Stimulated activated CD8-positive, alpha-beta memory T cell treated with anti-CD3 and anti-CD28 coated beads, Interleukin-7, amount 100 ng/mL, for 24 hours (primary cell): ENCODE measurements around the gene KRTAP5-4.
"Not testable (repeated sequence)": the region's sequence is repeated elsewhere in the genome, so short reads cannot be mapped to it uniquely, and the experiment has no call there.

ENCODE experiments used
- DNase-seq: peaks from one replicate; pipeline ENCODE4 v3.0.0-alpha.2; 2020; ENCODE audit warnings: low read depth

KRTAP5-4 gene, protein sequence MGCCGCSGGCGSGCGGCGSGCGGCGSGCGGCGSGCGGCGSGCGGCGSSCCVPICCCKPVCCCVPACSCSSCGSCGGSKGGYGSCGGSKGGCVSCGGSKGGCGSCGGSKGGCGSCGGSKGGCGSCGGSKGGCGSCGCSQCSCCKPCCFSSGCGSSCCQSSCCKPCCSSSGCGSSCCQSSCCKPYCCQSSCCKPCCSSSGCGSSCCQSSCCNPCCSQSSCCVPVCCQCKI

DNA sequence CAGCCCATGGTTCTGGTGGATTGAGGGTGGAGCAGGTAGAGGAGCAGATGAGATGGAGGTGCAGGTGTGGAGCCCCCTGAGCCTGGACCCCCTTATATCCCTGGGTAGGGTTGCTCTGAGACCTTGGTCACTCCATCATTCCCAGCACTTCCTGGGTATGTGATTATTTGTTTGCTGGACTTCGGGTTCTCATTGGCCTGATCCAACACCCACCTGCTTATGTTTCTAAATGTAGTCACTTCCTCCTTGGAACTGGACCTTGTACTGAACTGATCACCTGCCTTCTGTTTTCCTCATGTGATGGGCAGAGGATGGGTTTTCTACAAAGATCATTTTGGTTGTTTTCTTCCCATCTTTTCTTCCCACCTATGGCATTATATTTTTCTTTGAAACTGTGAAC is at the start of gene KRTAP5-4:
KRTAP5-4 (minus strand) TSS at position 53 of the 400 bp plus-strand sequence; CDS start at position 8, 45 bp downstream.
- DNase-seq = no peak

DNA sequence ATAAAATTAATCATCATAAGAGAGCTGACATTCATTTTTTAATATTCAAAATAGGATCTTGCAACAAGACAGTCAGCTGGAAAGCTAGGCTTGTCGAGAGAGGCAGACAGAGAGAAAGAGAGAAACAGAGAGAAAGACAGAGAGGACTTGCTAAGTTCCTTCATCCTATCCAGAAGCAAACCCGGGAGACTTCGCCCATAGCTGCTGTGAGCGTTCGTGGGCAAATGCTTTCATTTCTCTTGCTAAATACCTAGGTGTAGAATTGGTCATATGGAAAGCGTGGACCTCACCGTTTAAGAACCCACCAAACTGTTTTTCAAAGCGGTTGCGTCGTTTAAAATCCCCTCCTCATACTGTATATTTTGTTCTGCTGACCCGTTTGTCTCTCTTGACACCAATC is 49.7 kb upstream of the KRTAP5-4 start:
- no peak for DNase-seq

DNA sequence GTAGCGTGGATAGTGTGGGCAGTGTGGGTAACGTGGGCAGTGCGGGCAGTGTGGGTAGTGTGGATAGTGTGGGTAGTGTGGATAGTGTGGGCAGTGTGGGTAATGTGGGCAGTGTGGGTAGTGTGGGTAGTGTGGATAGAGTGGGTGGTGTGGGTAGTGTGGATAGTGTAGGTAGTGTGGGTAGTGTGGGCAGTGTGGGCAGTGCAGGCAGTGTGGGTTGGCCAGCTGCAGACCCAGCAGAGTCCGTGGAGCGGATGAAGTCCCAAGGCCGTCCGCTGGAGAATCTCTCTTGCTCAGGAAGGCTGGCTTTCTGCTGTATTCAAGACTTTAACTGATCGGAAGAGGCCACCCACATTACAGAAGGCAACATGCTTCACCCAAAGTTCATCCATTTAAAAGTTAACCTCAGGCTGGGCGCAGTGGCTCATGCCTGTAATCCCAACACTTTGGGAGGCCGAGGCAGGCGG is 49.0 kb upstream of the KRTAP5-4 start:
- DNase-seq = no peak

DNA sequence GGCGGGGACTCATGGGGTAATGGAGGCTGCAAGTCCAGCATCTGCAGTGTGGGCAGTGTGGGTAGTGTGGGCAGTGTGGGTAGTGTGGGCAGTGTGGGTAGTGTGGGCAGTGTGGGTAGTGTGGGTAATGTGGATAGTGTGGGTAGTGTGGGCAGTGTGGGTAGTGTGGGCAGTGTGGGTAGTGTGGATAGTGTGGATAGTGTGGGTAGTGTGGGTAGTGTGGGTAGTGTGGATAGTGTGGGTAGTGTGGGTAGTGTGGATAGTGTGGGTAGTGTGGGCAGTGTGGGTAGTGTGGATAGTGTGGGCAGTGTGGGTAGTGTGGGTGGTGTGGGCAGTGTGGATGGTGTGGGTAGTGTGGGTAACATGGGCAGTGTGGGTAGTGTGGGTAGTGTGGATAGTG is 48.5 kb upstream of the KRTAP5-4 start:
- not testable (repeated sequence) for DNase-seq

DNA sequence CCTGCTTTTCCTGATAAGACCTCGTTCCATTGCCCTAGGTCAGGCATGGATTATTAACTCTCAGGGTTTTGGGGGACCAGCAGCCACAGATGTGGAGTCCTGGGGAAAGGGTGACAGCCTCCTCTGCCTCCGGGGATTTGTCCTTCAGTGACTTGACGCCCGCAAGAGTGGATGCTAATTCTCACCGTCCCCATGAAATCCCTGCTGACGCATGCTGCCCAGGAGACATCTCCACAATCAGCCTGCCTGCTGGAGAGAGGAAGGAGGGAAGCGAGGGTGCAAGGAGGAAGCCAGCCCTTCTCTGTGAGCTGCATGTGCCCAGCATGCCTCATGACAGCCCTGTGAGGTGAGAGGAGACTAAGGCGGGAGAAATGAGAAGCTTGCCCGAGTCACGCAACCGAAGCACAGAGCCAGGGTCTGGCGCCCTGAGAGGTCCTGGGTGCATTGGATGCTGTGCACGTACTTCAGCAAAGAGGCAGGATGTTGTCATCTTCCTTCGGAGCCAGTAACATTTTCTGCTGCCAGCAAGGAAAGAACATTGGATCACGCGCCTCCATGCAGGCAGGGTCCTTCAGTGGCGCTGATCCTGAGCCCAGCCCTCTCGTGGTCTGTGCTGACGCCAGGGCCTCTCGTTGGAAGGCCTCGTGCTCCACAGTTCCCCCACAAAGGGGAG is 47.7 kb upstream of the KRTAP5-4 start:
- DNase-seq = no peak

DNA sequence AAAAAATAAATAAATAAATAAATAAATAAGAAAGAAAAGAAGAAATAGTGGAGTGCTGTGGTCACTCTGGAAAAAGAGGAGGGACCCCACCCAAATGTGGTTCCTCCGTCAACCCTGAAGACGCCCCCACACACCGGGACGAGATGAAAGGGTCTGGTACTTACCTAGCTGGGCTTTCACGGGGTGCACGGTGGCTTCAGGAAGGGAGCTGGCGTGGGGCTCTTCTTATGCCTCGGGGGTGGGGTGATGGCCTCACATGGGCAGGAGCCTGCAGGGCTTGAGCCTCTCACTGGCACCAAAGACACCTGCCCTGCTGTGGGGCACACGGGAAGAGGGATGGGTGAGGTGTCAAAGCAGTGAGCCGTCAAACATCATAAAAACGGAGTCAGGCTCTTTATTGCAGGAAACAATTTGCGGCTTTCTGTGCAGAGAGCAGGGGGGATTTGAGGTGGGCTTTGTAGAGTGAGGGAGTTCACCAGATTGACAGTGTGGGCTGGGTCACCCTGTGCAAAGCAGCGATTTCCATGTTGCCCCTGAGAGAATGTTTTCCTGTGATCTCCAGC is 47.1 kb upstream of the KRTAP5-4 start:
- DNase-seq = no peak

DNA sequence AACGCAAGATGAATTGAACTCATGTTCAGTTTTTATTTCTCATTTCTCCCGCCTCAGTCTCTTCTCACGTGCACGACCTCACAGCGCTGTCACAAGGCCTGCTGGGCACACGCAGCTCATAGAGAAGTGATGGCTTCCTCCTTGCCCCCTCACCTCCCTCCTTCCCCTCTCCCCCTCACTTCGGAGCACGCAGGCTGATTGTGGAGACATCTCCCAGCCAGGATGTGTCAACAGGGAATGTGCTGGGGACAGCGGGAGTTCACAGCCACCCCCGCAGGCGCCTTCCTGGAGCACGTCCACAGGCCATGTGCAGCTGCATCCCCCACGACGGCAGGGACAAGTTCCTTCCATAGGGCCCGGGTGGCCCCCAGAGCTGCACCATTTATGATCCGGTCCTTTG is 46.0 kb upstream of the KRTAP5-4 start:
- DNase-seq = no peak

DNA sequence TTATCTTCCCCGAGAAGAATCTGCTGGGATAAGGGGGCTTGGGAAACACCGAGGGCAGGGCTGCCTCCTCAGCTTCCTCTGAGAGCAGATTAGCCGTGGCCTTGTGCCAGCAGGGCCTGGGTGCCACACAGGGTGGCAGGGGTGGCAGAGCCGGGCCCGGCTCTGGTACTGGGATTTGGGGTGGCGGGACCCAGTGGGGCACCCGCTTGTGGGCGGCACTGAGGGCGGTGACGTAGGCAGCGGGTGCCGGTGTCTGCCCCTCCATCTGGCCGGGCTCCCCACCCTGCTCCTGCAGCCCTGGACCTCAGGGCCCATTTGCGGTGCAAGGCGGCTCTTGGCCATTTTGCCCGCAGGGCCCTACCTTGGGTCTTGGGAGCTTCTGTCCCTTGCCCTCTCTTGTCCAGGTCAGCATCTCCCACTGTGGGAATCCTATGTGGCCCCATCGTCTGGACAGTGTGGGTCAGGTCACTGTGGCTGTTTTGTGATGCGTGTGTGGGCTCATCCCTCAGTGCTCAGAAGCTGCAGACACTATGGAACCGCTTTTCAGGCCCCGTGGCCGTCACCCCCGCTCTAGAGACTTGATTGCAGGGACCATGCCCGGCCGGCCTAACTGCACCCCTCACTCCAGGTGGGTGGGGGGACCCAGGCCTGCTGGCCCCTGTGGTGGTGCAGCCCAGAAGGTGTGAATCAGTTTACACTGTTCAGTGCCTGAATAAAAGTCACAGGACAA is 45.3 kb upstream of the KRTAP5-4 start:
- no peak for DNase-seq

DNA sequence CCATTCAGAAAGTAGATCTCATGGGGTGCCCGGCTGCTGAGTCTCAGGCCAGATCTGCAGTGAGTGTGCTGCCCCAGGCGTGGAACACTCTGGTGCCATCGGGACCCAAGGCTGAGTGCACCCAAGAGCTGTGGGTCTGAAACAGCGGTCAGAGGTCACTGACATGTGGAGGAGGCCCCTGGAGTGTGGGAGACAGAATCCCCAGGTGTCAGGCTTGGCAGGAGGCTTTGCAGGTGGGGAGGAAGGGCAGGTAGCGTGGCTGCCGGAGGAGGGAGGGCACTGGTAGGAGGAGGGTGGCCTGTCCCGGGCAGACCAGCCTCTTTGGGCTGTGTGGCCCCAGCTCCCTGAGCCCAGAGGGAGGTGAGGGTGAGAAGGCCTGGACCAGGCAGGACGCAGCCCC is 43.4 kb upstream of the KRTAP5-4 start:
- no peak for DNase-seq

DNA sequence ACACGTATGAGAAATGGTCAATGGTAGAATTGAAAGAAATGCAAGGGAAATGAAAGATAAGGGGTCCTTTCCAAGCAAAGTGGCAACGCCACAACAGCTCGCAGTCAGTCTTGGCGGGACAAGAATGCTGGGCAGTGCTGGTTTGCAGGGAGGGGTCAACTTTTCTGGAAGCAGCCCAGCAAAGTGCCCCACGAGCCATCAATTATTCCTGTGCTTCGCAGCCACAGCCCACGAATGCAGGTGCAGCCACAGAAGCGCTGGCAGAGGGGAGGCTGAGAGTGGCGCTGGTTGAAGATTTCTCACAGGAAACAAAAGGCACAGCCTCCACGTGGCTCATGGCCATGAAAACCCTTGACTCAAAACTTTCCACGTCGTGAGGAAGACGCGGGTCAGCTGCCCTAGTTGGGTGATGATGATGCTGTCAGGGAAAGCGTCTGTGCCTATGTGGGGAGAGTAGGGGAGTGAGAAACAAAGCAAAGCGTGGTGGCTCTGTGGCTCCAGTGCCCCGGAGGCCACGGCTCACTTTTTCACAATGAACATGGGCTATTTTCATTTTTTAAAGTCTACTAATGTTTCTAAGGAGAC is 40.9 kb upstream of the KRTAP5-4 start:
- DNase-seq = not testable (repeated sequence)

DNA sequence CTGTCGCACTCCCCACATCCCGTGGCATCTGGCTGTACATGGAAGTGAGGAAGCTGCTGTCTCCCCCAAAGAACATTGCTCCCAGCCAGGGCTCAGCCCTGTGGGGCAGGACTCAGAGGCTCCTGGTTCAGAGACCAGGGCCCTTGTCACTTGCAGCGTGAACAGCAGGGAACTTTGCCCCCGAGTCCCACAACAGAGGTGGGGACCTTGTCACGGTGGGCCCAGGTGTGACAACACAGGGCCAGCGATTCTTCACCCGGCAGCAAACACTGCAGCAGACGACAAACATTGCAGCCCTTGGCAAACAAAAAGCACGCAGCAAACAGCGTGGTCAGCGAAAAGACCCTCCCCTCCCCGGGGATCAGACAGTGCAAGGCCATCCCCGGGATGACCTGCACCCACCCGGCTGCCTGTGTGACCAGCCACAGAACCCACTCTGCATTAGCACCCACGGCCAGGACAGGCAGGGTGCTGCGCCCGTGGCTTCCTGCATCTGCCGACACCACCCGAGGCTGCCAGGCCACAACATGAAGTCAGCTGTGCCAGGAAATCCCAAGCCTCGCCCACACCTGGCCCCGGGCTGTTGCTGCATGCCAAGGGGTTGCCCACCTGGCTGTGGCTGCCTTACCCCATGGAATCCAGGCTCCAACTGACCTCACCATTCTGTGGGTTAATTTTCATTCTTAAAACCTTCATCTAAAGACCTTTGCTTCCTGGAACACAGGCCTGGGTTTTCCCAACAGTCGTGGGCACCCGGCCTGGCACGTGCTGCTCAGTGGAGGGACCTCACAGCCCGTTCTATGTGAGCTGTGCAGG is 39.7 kb upstream of the KRTAP5-4 start:
- DNase-seq = not testable (repeated sequence)

DNA sequence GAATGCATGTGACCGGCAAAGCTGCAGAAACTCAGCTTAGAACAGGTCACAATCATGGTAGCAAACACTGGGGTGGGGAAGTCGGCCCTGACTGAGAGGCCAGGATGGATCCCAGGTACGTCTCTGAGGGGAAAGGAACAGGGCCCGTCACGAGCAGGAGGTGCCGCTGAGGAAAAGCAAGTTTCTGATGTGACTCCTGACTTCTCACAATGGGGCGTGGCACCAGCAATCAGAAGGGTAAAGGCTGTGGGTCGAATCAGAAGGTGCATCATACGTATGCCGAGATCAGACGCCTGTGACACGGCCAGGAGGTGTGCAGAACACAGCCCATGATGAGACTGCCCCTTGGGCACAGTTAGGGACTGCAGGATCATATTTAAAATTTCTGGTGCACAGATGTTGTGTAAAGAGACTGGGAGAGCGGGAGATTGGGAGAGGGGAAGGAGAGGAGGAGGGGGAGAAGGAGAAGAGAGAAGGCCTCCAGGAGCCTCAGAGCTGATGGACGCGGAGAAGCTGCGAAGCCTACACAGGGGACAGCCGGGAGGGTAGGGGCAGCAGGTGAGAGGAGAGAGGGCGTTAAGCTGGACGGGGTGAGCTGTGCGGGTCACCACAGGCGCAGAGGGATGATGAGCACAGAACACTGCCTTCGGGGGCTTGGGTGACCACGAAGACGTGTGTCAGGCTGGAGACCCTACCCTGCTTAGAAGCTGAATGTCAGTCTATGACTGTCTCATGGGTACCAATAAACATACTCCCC is 38.4 kb upstream of the KRTAP5-4 start:
- DNase-seq = no peak

DNA sequence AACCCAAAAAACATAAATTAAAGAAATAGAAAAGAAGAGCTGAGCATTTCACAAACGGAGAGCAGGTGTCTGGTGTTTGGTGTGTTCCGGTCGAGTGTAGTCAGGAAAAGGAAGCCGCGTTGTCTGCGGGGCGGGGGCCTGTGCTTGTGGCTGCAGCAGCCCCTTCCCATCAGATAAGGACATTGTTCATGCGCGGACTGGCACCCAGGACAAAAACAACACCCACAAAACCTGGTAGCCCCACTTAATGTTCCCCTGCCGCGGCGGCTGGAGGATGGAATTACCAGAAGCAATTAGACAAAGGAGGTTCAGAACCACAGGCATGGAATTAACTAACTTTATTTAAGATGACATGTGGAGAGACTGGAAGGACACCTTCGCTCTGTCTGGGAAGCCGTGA is 37.6 kb upstream of the KRTAP5-4 start:
- no peak for DNase-seq

DNA sequence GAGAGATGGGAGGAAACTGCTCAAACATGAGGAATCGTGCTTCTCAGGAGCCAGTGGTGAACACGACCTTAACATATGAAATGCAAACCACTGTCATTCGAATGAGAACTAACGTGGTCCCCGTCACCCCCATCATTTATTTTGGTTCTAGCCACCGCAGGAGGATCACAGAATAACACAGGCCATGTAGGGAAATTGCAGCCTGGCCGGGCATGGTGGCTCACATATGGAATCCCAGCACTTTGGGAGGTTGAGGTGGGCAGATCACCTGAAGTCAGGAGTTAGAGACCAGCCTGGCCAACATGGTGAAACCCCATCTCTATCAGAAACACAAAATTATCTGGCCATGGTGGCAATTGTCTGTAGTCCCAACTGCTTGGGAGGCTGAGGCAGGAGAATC is 34.7 kb upstream of the KRTAP5-4 start:
- DNase-seq = no peak

DNA sequence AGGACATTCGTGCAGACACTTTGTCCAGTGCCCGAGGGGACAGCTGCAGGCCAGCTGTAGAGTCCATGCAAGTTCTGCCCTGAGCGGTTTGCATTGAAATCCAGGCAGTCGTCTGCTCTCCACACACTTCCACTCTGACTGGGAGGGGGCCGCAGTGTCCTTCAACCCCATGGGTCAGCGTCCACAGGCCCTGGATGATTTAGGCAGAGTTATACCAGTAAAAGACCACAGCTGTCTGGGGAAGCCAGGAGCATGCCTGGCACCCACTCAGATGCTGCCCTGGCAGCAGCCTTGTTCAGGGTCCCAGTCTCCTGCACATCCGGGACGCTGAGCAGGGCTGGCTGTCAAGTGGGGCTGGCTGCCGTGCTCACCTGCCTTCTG is 34.1 kb upstream of the KRTAP5-4 start:
- no peak for DNase-seq

DNA sequence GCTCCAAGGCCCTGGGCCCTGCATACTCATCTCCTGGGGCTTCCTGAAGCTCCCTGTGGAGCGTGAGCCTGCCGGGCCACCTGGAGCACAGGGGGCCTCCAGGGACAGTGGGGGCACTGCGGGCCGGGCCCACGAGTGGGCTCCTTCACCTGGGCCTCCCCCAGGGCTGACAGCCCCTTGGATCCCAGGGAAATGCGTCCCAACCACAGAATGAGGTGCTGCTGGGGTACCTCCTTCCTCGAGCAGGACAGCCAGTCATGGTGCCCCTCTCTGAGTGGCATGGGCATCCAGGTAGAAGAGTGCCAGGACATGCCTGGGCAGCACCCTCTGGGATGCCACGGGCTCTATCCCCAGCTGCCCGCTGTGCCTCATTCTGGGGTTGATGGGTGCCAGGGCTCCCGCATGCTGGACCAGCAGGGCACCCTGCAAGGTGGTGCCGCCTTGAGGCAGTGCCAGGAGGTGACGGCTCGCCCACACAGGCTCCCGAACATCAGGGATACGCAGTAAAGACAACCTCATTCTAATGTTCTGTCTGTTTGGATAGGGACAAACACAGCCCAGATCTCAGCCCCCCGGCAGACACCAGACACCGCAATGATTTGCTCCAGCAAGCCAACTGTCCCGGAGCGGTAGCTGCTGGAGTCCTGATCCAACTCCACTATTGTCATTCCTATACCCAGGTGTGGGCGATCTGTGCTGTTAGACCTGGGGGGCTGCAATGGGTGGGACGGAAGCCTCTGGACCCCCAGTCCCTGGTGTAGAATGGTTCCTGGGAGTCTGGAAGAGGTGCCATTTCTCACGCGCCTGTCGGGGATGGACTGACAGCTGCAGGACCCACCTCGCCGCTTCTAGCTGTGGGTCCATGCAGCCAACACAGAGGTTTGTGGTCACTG is 33.5 kb upstream of the KRTAP5-4 start:
- DNase-seq = no peak

DNA sequence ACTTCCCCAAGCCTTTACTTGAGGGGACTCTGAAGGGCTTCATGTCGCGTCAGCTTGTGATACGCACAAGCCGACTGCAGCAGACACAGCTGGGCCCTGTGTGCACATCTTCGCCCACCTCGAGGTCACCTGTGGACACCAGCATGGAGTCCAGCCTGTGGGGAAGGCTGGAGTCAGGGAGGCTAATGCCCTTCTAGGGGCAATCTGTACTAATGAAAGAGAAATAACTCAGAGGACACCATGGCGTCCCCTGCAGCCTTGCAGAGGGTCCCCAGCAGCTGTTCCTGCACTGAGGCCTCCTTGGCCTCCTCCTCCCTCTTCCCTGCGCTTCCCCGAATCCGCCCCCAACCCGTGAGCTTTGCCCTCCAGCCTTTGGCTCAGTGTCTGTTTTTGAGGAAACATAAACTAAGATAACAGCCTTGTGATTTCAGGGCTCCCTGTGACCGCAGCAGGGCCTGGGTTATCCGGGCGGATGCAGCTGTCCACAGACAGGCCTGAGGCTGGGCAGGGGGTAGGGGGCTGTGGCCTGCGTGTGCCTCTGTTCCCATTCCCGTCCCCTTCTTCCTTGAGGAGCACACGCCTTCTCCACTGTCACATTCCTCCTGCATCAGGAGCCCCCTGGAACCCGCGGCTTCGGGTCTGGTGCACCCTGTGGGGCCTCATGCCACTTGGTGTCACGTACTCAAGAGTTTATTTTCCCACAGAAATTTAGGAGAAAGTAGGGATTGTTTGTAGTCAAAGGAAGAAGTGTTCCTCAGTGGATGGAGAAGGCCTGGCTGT is 32.6 kb upstream of the KRTAP5-4 start:
- no peak for DNase-seq

DNA sequence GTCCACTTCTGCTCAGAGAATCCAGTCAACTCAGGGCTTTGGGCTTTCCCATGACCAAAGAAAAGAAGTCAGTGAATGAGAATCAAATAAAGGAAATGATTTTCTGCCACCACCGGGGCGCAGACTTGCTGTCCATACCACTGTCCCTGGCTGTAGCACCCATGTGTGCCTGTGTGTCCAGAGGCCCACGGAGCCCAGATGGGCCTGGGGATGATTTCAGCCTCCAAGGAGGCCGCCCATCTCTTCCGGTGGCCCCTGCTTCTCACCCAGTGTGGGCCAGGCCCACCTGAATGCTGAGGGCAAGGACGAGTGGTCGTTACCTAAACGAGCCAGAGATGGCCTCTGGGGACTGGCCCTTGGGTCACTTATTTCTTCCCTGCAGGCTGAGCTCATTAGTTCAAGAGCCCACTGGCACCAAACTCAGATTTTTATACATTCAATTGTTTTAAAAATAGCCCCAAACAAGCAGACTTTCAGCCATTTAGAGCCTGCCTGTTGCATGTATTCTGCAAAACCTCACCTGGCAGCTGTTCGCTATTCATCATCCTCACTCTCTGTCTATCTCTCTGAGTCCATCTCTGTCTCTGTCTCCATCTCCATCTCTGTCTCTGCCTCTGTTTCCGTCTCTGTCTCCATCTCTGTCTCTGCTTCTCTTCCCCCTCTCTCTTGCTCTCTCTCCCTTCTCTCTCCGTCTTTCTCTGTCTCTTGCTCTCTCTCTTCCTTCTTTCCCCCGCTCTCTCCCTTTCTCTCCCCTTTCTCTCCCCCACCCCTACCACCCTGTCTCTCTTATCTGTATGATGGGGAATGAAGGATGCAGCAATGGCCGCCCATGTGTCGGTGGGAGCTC is 31.8 kb upstream of the KRTAP5-4 start:
- DNase-seq = no peak
